ENCODE data around the gene NTRK2.

DNA sequence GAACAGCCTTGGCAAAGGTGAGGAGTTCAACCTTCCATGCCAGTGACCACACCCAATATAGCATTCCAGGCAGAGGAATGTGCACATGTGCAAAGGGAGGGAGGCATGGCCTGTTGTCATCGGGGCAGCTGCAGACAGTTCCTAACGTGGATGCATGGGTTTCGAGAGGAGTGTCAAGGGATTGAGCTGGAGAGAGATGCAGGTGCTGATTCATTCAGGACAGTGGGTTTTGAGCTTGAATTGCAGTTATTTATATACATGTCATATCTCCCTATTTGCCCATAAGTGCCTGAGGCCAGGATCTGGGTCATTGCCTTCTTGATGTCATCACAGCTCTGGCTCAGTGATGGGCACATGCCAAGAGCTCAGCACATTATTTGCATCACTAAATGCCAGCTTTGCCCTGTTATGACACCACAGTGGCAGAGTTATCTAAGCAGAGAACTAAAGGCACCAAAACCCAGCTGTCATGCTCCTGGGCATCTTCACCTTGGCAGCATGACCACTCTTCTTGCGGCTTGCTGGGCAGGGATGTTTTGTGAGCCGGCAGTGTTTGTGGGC lies 278.0 kb downstream of the NTRK2 start:
- TF ChIP-seq EZH2 (IDR thresholded peaks at IDR 0.05; ENCODE audit: borderline replicate concordance, low read depth, low read length, poor library complexity, severe bottlenecking) = no peak
- TF ChIP-seq, protein P1, sequence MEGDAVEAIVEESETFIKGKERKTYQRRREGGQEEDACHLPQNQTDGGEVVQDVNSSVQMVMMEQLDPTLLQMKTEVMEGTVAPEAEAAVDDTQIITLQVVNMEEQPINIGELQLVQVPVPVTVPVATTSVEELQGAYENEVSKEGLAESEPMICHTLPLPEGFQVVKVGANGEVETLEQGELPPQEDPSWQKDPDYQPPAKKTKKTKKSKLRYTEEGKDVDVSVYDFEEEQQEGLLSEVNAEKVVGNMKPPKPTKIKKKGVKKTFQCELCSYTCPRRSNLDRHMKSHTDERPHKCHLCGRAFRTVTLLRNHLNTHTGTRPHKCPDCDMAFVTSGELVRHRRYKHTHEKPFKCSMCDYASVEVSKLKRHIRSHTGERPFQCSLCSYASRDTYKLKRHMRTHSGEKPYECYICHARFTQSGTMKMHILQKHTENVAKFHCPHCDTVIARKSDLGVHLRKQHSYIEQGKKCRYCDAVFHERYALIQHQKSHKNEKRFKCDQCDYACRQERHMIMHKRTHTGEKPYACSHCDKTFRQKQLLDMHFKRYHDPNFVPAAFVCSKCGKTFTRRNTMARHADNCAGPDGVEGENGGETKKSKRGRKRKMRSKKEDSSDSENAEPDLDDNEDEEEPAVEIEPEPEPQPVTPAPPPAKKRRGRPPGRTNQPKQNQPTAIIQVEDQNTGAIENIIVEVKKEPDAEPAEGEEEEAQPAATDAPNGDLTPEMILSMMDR (conservative IDR thresholded peaks at IDR 0.05; ENCODE audit: low read depth, low read length) = no peak

Data from A673 (cell line).